GM10248 (cell line): ENCODE measurements around the gene ZC3HAV1.
"Not testable (repeated sequence)": the region's sequence is repeated elsewhere in the genome, so short reads cannot be mapped to it uniquely, and the experiment has no call there.

Experiments
- CTCF ChIA-PET: fragments of 300-600 bp; sonication (Branson Sonifier 250); formaldehyde crosslinking; extraction: SDS; loops from one replicate; lab custom pipeline; 2021; ENCODE audit warnings: antibody characterized with exemption; lab: Yijun Ruan, JAX
- POLR2A ChIA-PET: fragments of 350-650 bp; sonication (Branson Sonifier 250); formaldehyde crosslinking; extraction: SDS; loops from one replicate; lab custom pipeline; 2020; ENCODE audit warnings: antibody characterized with exemption; lab: Yijun Ruan, JAX
- DNase-seq: peaks from one replicate; pipeline ENCODE4 v3.0.0; 2012; ENCODE audit errors: extremely low spot score
- CTCF ChIP-seq: IDR thresholded peaks from 2 replicates; pipeline ENCODE4 v1.5.1; 2012; ENCODE audit warnings: mild to moderate bottlenecking, low read depth; ENCODE audit errors: extremely low read depth, missing control alignments, control extremely low read depth

ZC3HAV1 gene

GRCh38 chr7:139131601-139132041 lies 22.1 kb upstream of the ZC3HAV1 start:
- ChIA-PET POLR2A (no interaction called here), CTCF (interaction anchor here (1.0 to 1.4 kb wide), 3 partner anchors 13 to 208 kb away, joined by 3 read pairs; no protein-coding TSS in a partner anchor)
- no peak for TF ChIP-seq CTCF
- no peak for DNase-seq

- DNase-seq, POLR2A ChIA-PET, CTCF ChIA-PET: not testable (repeated sequence)
Measured at GRCh38 chr7:139129814-139130213, 20.3 kb upstream of the ZC3HAV1 start.

- POLR2A ChIA-PET, result no interaction called here
- peak; percentile 14 for TF ChIP-seq CTCF
- CTCF ChIA-PET, result interaction anchor here (0.8 to 2.4 kb wide), 10 partner anchors 8 to 241 kb away, joined by 3 to 11 read pairs (median 4); no protein-coding TSS in a partner anchor
- DNase-seq, result no peak
Measured at GRCh38 chr7:139127648-139128047, 18.1 kb upstream of the ZC3HAV1 start.

GRCh38 chr7:139125657-139126056 lies 16.1 kb upstream of the ZC3HAV1 start:
- DNase-seq, result no peak
- TF ChIP-seq CTCF, result no peak
- ChIA-PET POLR2A (no interaction called here), CTCF (interaction anchor here (0.7 to 2.2 kb wide), 2 partner anchors 8 to 12 kb away, joined by 4 to 9 read pairs; a partner anchor contains a TSS)

GRCh38 chr7:139124995-139125394 lies 15.5 kb upstream of the ZC3HAV1 start:
- POLR2A ChIA-PET, DNase-seq: not testable (repeated sequence)
- CTCF ChIA-PET, result interaction anchor here (2.2 kb wide), 1 partner anchor 9 kb away, joined by 9 read pairs; a partner anchor contains a TSS

GRCh38 chr7:139124084-139124914 lies 14.8 kb upstream of the ZC3HAV1 start:
- TF ChIP-seq CTCF, result no peak
- DNase-seq, result peak; percentile 48
- CTCF ChIA-PET, result interaction anchor here (2.2 kb wide), 1 partner anchor 9 kb away, joined by 9 read pairs; a partner anchor contains a TSS
- POLR2A ChIA-PET, result no interaction called here

GRCh38 chr7:139119486-139119849 lies 9.9 kb upstream of the ZC3HAV1 start:
- POLR2A ChIA-PET, result interaction anchor here (0.6 kb wide), 1 partner anchor 12 kb away, joined by 3 read pairs; no protein-coding TSS in a partner anchor
- CTCF ChIA-PET, result interaction anchor here (0.7 to 1.6 kb wide), 3 partner anchors 9 to 14 kb away, joined by 3 to 9 read pairs (median 6); a partner anchor contains a TSS
- no peak for TF ChIP-seq CTCF
- no peak for DNase-seq
